Iris pigment epithelial cell (primary cell): ENCODE results near the gene KIAA1328.
A peak's percentile ranks its signal among the peaks of the same experiment; 100 is the strongest.

Experiments
- DNase-seq: peaks from one replicate; pipeline ENCODE4 v3.0.0-alpha.2; 2011; ENCODE audit warnings: low read depth

KIAA1328 gene

GRCh38 chr18:36953047-36953446 lies 124.1 kb downstream of the KIAA1328 start:
- no peak for DNase-seq

- no peak for DNase-seq
Measured at GRCh38 chr18:36960038-36960437, 131.1 kb downstream of the KIAA1328 start.

- DNase-seq: no peak
Measured at GRCh38 chr18:36963464-36963863, 134.5 kb downstream of the KIAA1328 start.

- no peak for DNase-seq
Measured at GRCh38 chr18:36974686-36975085, 145.8 kb downstream of the KIAA1328 start.

GRCh38 chr18:36977121-36977520 lies 148.2 kb downstream of the KIAA1328 start:
- no peak for DNase-seq

- DNase-seq: peak; percentile 82
Measured at GRCh38 chr18:36993068-36993467, 164.1 kb downstream of the KIAA1328 start.

GRCh38 chr18:37006742-37007141 lies 177.8 kb downstream of the KIAA1328 start:
- no peak for DNase-seq

GRCh38 chr18:37012452-37012851 lies 183.5 kb downstream of the KIAA1328 start:
- no peak for DNase-seq

- peak; percentile 48 for DNase-seq
Measured at GRCh38 chr18:37019157-37019827, 190.4 kb downstream of the KIAA1328 start.

- no peak for DNase-seq
Measured at GRCh38 chr18:37033419-37033818, 204.5 kb downstream of the KIAA1328 start.

- no peak for DNase-seq
Measured at GRCh38 chr18:37042381-37042780, 213.5 kb downstream of the KIAA1328 start.

- DNase-seq: no peak
Measured at GRCh38 chr18:37055137-37055802, 226.3 kb downstream of the KIAA1328 start.

GRCh38 chr18:37064187-37064586 lies 235.3 kb downstream of the KIAA1328 start:
- DNase-seq: no peak

- no peak for DNase-seq
Measured at GRCh38 chr18:37065254-37065653, 236.3 kb downstream of the KIAA1328 start.

GRCh38 chr18:37084912-37085311 lies 256.0 kb downstream of the KIAA1328 start:
- DNase-seq: no peak

GRCh38 chr18:37085362-37085761 lies 256.4 kb downstream of the KIAA1328 start:
- DNase-seq: no peak

GRCh38 chr18:37107748-37108522 lies 279.0 kb downstream of the KIAA1328 start:
- DNase-seq: no peak

- DNase-seq: peak; percentile 15
Measured at GRCh38 chr18:37122877-37123276, 293.9 kb downstream of the KIAA1328 start.

GRCh38 chr18:37124516-37124915 lies 295.6 kb downstream of the KIAA1328 start:
- DNase-seq: peak; percentile 43

GRCh38 chr18:37135177-37135576 lies 306.2 kb downstream of the KIAA1328 start:
- DNase-seq: no peak

GRCh38 chr18:37138456-37138855 lies 309.5 kb downstream of the KIAA1328 start:
- DNase-seq: no peak

GRCh38 chr18:37139876-37140275 lies 310.9 kb downstream of the KIAA1328 start:
- DNase-seq: no peak

- no peak for DNase-seq
Measured at GRCh38 chr18:37144921-37145320, 316.0 kb downstream of the KIAA1328 start.
